ENCODE results near the gene MAGOH. TPM values are rescaled to one million over a fixed set of nuclear protein-coding genes. Genes with fewer than 3 reads are reported as not detected.

Gene MAGOH
- total and polyA plus RNA-seq, 10 of the 15 experiments (the other 5 are each of a cell fraction or from before 2014, with no cell fraction given), result 62.6 to 261 (median 89.8) TPM

DNA sequence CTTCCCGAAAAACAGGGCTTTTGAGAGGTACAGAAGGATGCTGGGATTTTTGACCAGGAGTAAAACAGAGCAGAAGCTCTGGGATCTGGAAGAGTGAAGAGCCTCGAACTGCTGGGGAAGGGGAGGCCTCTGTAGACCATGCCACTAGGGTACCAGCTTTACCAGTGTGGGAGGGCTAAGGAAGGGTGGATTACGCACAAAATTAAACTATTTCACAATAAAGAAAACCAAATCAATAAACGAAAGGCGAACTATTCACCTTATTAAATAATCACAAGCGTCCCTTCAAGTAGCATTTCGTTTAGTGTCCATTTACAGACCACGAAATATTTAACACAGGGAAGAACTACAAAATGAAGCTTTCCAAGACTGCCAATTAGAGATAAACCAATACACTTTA, 18.6 kb downstream of the MAGOH start (continued):
- TF ChIP-seq, protein P1, sequence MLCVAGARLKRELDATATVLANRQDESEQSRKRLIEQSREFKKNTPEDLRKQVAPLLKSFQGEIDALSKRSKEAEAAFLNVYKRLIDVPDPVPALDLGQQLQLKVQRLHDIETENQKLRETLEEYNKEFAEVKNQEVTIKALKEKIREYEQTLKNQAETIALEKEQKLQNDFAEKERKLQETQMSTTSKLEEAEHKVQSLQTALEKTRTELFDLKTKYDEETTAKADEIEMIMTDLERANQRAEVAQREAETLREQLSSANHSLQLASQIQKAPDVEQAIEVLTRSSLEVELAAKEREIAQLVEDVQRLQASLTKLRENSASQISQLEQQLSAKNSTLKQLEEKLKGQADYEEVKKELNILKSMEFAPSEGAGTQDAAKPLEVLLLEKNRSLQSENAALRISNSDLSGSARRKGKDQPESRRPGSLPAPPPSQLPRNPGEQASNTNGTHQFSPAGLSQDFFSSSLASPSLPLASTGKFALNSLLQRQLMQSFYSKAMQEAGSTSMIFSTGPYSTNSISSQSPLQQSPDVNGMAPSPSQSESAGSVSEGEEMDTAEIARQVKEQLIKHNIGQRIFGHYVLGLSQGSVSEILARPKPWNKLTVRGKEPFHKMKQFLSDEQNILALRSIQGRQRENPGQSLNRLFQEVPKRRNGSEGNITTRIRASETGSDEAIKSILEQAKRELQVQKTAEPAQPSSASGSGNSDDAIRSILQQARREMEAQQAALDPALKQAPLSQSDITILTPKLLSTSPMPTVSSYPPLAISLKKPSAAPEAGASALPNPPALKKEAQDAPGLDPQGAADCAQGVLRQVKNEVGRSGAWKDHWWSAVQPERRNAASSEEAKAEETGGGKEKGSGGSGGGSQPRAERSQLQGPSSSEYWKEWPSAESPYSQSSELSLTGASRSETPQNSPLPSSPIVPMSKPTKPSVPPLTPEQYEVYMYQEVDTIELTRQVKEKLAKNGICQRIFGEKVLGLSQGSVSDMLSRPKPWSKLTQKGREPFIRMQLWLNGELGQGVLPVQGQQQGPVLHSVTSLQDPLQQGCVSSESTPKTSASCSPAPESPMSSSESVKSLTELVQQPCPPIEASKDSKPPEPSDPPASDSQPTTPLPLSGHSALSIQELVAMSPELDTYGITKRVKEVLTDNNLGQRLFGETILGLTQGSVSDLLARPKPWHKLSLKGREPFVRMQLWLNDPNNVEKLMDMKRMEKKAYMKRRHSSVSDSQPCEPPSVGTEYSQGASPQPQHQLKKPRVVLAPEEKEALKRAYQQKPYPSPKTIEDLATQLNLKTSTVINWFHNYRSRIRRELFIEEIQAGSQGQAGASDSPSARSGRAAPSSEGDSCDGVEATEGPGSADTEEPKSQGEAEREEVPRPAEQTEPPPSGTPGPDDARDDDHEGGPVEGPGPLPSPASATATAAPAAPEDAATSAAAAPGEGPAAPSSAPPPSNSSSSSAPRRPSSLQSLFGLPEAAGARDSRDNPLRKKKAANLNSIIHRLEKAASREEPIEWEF (IDR thresholded peaks at IDR 0.05; ENCODE audit: insufficient replicate concordance, low read depth, low read length), result no peak
- TF ChIP-seq SREBF2 (IDR thresholded peaks at IDR 0.05; ENCODE audit: low read length) (no peak), WRNIP1 (IDR thresholded peaks at IDR 0.05; ENCODE audit: borderline replicate concordance, low read depth, low read length) (no peak), ZNF622 (IDR thresholded peaks at IDR 0.05) (no peak), EED (IDR thresholded peaks at IDR 0.05; ENCODE audit: low read depth) (no peak), PAX8 (IDR thresholded peaks at IDR 0.05) (no peak), SIN3A (IDR thresholded peaks at IDR 0.05; ENCODE audit: low read depth, low read length) (no peak)
- TF ChIP-seq, protein P2, sequence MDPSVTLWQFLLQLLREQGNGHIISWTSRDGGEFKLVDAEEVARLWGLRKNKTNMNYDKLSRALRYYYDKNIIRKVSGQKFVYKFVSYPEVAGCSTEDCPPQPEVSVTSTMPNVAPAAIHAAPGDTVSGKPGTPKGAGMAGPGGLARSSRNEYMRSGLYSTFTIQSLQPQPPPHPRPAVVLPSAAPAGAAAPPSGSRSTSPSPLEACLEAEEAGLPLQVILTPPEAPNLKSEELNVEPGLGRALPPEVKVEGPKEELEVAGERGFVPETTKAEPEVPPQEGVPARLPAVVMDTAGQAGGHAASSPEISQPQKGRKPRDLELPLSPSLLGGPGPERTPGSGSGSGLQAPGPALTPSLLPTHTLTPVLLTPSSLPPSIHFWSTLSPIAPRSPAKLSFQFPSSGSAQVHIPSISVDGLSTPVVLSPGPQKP (IDR thresholded peaks at IDR 0.05; ENCODE audit: low read depth, low read length), result no peak
- TF ChIP-seq, protein P3, sequence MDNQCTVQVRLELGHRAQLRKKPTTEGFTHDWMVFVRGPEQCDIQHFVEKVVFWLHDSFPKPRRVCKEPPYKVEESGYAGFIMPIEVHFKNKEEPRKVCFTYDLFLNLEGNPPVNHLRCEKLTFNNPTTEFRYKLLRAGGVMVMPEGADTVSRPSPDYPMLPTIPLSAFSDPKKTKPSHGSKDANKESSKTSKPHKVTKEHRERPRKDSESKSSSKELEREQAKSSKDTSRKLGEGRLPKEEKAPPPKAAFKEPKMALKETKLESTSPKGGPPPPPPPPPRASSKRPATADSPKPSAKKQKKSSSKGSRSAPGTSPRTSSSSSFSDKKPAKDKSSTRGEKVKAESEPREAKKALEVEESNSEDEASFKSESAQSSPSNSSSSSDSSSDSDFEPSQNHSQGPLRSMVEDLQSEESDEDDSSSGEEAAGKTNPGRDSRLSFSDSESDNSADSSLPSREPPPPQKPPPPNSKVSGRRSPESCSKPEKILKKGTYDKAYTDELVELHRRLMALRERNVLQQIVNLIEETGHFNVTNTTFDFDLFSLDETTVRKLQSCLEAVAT (IDR thresholded peaks at IDR 0.05), result no peak
- TF ChIP-seq, protein P4, sequence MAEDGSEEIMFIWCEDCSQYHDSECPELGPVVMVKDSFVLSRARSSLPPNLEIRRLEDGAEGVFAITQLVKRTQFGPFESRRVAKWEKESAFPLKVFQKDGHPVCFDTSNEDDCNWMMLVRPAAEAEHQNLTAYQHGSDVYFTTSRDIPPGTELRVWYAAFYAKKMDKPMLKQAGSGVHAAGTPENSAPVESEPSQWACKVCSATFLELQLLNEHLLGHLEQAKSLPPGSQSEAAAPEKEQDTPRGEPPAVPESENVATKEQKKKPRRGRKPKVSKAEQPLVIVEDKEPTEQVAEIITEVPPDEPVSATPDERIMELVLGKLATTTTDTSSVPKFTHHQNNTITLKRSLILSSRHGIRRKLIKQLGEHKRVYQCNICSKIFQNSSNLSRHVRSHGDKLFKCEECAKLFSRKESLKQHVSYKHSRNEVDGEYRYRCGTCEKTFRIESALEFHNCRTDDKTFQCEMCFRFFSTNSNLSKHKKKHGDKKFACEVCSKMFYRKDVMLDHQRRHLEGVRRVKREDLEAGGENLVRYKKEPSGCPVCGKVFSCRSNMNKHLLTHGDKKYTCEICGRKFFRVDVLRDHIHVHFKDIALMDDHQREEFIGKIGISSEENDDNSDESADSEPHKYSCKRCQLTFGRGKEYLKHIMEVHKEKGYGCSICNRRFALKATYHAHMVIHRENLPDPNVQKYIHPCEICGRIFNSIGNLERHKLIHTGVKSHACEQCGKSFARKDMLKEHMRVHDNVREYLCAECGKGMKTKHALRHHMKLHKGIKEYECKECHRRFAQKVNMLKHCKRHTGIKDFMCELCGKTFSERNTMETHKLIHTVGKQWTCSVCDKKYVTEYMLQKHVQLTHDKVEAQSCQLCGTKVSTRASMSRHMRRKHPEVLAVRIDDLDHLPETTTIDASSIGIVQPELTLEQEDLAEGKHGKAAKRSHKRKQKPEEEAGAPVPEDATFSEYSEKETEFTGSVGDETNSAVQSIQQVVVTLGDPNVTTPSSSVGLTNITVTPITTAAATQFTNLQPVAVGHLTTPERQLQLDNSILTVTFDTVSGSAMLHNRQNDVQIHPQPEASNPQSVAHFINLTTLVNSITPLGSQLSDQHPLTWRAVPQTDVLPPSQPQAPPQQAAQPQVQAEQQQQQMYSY (CRISPR knock-in tag; IDR thresholded peaks at IDR 0.05), result no peak
- TF ChIP-seq, protein P5, sequence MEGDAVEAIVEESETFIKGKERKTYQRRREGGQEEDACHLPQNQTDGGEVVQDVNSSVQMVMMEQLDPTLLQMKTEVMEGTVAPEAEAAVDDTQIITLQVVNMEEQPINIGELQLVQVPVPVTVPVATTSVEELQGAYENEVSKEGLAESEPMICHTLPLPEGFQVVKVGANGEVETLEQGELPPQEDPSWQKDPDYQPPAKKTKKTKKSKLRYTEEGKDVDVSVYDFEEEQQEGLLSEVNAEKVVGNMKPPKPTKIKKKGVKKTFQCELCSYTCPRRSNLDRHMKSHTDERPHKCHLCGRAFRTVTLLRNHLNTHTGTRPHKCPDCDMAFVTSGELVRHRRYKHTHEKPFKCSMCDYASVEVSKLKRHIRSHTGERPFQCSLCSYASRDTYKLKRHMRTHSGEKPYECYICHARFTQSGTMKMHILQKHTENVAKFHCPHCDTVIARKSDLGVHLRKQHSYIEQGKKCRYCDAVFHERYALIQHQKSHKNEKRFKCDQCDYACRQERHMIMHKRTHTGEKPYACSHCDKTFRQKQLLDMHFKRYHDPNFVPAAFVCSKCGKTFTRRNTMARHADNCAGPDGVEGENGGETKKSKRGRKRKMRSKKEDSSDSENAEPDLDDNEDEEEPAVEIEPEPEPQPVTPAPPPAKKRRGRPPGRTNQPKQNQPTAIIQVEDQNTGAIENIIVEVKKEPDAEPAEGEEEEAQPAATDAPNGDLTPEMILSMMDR (IDR thresholded peaks at IDR 0.05 in 2 of 3, conservative IDR thresholded peaks at IDR 0.05 in 1 of 3; ENCODE audit: control insufficient read depth in 2 of 3, extremely low read depth in 1 of 3, insufficient read depth in 1 of 3, low read depth in 3 of 3, low read length in 3 of 3), result no peak

Measured in GM12878 (cell line).